Measurements from ENCODE around the gene KDM4D. TPM values are rescaled to one million over a fixed set of nuclear protein-coding genes. Genes with fewer than 3 reads are reported as not detected.

The KDM4D gene
- total RNA-seq, 1 experiment from 2014 or later, result 0.68 TPM

- CTCF ChIA-PET, result no interaction called here
- H3K4me3 Mint-ChIP-seq (ENCODE audit: low read depth, unreplicated experiment), result no peak overlapping the region
- H3K4me1 Mint-ChIP-seq (ENCODE audit: low read depth, unreplicated experiment), result no peaks in the 10 kb centered on the region
- no peaks in the 10 kb centered on the region for H3K9me3 Mint-ChIP-seq (ENCODE audit: low read depth, unreplicated experiment)
- H3K36me3 Mint-ChIP-seq (ENCODE audit: insufficient read depth, unreplicated experiment), result peaks cover 17% of the 10 kb centered on the region
- H3K27ac Mint-ChIP-seq (ENCODE audit: unreplicated experiment), result no peak overlapping the region
- DNase-seq, result no peak
- BruUV-seq (replicated peaks), result no TSS peak
- intact Hi-C loops (cut with micrococcal nuclease; ENCODE audit: unreplicated experiment), result no loop called here
- no peaks in the 10 kb centered on the region for H3K27me3 Mint-ChIP-seq (ENCODE audit: unreplicated experiment)
- TF ChIP-seq, protein P1, sequence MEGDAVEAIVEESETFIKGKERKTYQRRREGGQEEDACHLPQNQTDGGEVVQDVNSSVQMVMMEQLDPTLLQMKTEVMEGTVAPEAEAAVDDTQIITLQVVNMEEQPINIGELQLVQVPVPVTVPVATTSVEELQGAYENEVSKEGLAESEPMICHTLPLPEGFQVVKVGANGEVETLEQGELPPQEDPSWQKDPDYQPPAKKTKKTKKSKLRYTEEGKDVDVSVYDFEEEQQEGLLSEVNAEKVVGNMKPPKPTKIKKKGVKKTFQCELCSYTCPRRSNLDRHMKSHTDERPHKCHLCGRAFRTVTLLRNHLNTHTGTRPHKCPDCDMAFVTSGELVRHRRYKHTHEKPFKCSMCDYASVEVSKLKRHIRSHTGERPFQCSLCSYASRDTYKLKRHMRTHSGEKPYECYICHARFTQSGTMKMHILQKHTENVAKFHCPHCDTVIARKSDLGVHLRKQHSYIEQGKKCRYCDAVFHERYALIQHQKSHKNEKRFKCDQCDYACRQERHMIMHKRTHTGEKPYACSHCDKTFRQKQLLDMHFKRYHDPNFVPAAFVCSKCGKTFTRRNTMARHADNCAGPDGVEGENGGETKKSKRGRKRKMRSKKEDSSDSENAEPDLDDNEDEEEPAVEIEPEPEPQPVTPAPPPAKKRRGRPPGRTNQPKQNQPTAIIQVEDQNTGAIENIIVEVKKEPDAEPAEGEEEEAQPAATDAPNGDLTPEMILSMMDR (IDR thresholded peaks at IDR 0.05; ENCODE audit: unreplicated experiment), result no peak
Observed at GRCh38 chr11:94960488-94960887, 13.0 kb upstream of the KDM4D start.

- no peaks in the 10 kb centered on the region for H3K27me3 Mint-ChIP-seq (ENCODE audit: unreplicated experiment)
- TF ChIP-seq, protein P1 (IDR thresholded peaks at IDR 0.05; ENCODE audit: unreplicated experiment), result no peak
- no peak for DNase-seq
- H3K36me3 Mint-ChIP-seq (ENCODE audit: insufficient read depth, unreplicated experiment), result peaks cover 22% of the 10 kb centered on the region
- H3K27ac Mint-ChIP-seq (ENCODE audit: unreplicated experiment), result no peak overlapping the region
- CTCF ChIA-PET, result no interaction called here
- intact Hi-C loops (cut with micrococcal nuclease; ENCODE audit: unreplicated experiment), result no loop called here
- no peaks in the 10 kb centered on the region for H3K4me1 Mint-ChIP-seq (ENCODE audit: low read depth, unreplicated experiment)
- no peak overlapping the region for H3K4me3 Mint-ChIP-seq (ENCODE audit: low read depth, unreplicated experiment)
- BruUV-seq (replicated peaks), result no TSS peak
- H3K9me3 Mint-ChIP-seq (ENCODE audit: low read depth, unreplicated experiment), result no peaks in the 10 kb centered on the region
Observed at GRCh38 chr11:94961255-94961654, 12.3 kb upstream of the KDM4D start.

DNA sequence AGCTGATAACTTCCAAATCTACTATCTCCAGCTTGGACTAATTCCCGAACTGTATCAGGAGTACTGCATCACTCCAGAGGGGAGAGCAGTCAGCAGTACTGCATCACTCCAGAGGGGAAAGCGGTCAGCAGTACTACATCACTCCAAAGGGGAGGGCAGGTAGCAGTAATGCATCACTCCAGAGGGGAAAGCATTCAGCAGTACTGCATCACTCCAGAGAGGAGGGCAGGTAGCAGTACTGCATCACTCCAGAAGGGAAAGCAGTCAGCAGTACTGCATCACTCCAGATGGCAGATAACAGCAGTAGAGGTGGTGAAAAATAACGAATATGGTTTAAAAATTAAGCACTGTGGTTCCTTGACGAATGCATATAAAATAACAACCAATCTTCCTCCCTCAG, 8.6 kb upstream of the KDM4D start:
- CTCF ChIA-PET, result no interaction called here
- no peaks in the 10 kb centered on the region for H3K27me3 Mint-ChIP-seq (ENCODE audit: unreplicated experiment)
- intact Hi-C loops (cut with micrococcal nuclease; ENCODE audit: unreplicated experiment), result loop anchor here (5.0 kb wide), 1 partner anchor 343 kb away; no protein-coding TSS in a partner anchor
- TF ChIP-seq, protein P1 (IDR thresholded peaks at IDR 0.05; ENCODE audit: unreplicated experiment), result no peak
- BruUV-seq (replicated peaks), result no TSS peak
- no peak overlapping the region for H3K4me3 Mint-ChIP-seq (ENCODE audit: low read depth, unreplicated experiment)
- no peaks in the 10 kb centered on the region for H3K9me3 Mint-ChIP-seq (ENCODE audit: low read depth, unreplicated experiment)
- peaks cover 44% of the 10 kb centered on the region for H3K36me3 Mint-ChIP-seq (ENCODE audit: insufficient read depth, unreplicated experiment)
- H3K4me1 Mint-ChIP-seq (ENCODE audit: low read depth, unreplicated experiment), result no peaks in the 10 kb centered on the region
- no peak for DNase-seq
- H3K27ac Mint-ChIP-seq (ENCODE audit: unreplicated experiment), result no peak overlapping the region

DNA sequence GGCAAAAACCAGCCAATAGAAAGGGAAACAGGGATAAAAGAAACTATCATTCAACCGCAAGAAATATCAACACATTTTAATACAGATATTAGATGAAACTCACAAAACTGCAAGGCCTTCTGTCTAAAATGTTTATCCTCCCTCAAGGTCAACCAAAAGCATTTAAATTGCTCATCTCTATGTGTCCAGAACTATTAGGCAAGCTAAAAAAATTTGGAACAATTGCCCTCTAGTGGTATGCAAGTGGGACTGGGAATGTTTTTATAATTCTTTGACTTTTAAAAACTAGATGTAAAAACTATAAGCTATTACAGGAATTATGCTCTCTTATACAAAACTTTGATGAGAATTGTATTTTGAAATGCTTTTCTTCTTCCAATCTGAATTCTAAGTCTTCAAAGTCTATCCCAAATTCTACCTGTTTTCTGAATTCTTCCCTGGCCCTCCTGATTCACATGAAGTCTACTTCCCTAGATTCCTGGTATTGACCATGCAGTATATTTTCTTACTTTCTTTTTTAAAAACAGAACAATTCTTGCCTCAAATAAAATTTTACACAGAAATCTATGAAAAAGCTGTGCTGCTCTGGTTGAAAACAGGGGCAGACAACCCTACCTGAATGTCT, 5.1 kb upstream of the KDM4D start:
- intact Hi-C loops (cut with micrococcal nuclease; ENCODE audit: unreplicated experiment), result loop anchor here (5.0 kb wide), 1 partner anchor 346 kb away; no protein-coding TSS in a partner anchor
- TF ChIP-seq, protein P1 (IDR thresholded peaks at IDR 0.05; ENCODE audit: unreplicated experiment), result no peak
- Mint-ChIP-seq H3K27me3 (ENCODE audit: unreplicated experiment) (no peaks in the 10 kb centered on the region), H3K36me3 (ENCODE audit: insufficient read depth, unreplicated experiment) (peaks cover 53% of the 10 kb centered on the region), H3K9me3 (ENCODE audit: low read depth, unreplicated experiment) (no peaks in the 10 kb centered on the region), H3K4me3 (ENCODE audit: low read depth, unreplicated experiment) (no peak overlapping the region), H3K4me1 (ENCODE audit: low read depth, unreplicated experiment) (no peaks in the 10 kb centered on the region), H3K27ac (ENCODE audit: unreplicated experiment) (no peak overlapping the region)
- CTCF ChIA-PET, result no interaction called here
- no TSS peak for BruUV-seq (replicated peaks)
- no peak for DNase-seq

Data from Calu3 (cell line).